NCI-H345 treated with DMSO at 0.1 percent for 48 hours (cell line): ENCODE measurements around the gene SLC8B1.

Source experiments
- DNase-seq: peaks from one replicate; lab custom pipeline; 2025; ENCODE audit not compliant: unreplicated experiment; lab: John Stamatoyannopoulos, UW

The SLC8B1 gene

GRCh38 chr12:113325916-113326315 is 9.0 kb downstream of the SLC8B1 start:
- DNase-seq: no peak

GRCh38 chr12:113322343-113322742 is 12.6 kb downstream of the SLC8B1 start:
- no peak for DNase-seq

- DNase-seq: no peak
Measured at GRCh38 chr12:113320401-113320800, 14.5 kb downstream of the SLC8B1 start.

GRCh38 chr12:113318900-113319628 is 15.8 kb downstream of the SLC8B1 start:
- DNase-seq: no peak

- DNase-seq: no peak
Measured at GRCh38 chr12:113318046-113318656, 16.8 kb downstream of the SLC8B1 start.

GRCh38 chr12:113317122-113317521 is 17.8 kb downstream of the SLC8B1 start:
- DNase-seq: no peak

GRCh38 chr12:113316155-113316554 is 18.8 kb downstream of the SLC8B1 start:
- no peak for DNase-seq

- DNase-seq: no peak
Measured at GRCh38 chr12:113315358-113315757, 19.6 kb downstream of the SLC8B1 start.

- DNase-seq: no peak
Measured at GRCh38 chr12:113314121-113314529, 20.8 kb downstream of the SLC8B1 start.

- no peak for DNase-seq
Measured at GRCh38 chr12:113310489-113310888, 24.4 kb downstream of the SLC8B1 start.

- DNase-seq: no peak
Measured at GRCh38 chr12:113306382-113306781, 28.5 kb downstream of the SLC8B1 start.

GRCh38 chr12:113305281-113305856 is 29.5 kb downstream of the SLC8B1 start:
- DNase-seq: peak; percentile 8

GRCh38 chr12:113302886-113303640 is 31.8 kb downstream of the SLC8B1 start:
- DNase-seq: no peak

GRCh38 chr12:113302466-113302865 is 32.4 kb downstream of the SLC8B1 start:
- no peak for DNase-seq

- DNase-seq: no peak
Measured at GRCh38 chr12:113301811-113302210, 33.1 kb downstream of the SLC8B1 start.

GRCh38 chr12:113299619-113300237 is 35.2 kb downstream of the SLC8B1 start:
- DNase-seq: no peak

- no peak for DNase-seq
Measured at GRCh38 chr12:113298861-113299545, 35.9 kb downstream of the SLC8B1 start.

- DNase-seq: no peak
Measured at GRCh38 chr12:113298472-113298817, 36.5 kb downstream of the SLC8B1 start.

- DNase-seq: no peak
Measured at GRCh38 chr12:113297621-113298471, 37.1 kb downstream of the SLC8B1 start.

- DNase-seq: no peak
Measured at GRCh38 chr12:113297214-113297587, 37.7 kb downstream of the SLC8B1 start.
